HepG2 (cell line): ENCODE results near the gene IDUA. TPM values are rescaled to one million over a fixed set of nuclear protein-coding genes. Genes with fewer than 3 reads are reported as not detected.
A peak's percentile ranks its signal among the peaks of the same experiment; 100 is the strongest.

ENCODE experiments used
- ATF1 ChIP-seq: IDR thresholded peaks from 2 replicates; pipeline ENCODE4 v1.6.1; 2016; ENCODE audit warnings: mild to moderate bottlenecking, control low read depth
- DR1 ChIP-seq: sonication (generic); formaldehyde crosslinking; IDR thresholded peaks from 2 replicates; pipeline ENCODE4 v1.8.0; 2021; ENCODE audit warnings: mild to moderate bottlenecking, missing genetic modification reagents, inconsistent platforms
- HNF4A ChIP-seq: sonication (generic); formaldehyde crosslinking; IDR thresholded peaks from 2 replicates; pipeline ENCODE4 v1.4.0; 2020; ENCODE audit warnings: missing genetic modification reagents
- IKZF1 ChIP-seq: fragments of 450-650 bp; IDR thresholded peaks from 2 replicates; pipeline ENCODE4 v1.7.1; 2016
- SCMH1 ChIP-seq: sonication (generic); formaldehyde crosslinking; IDR thresholded peaks from 2 replicates; pipeline ENCODE4 v1.9.0; 2021; ENCODE audit warnings: missing genetic modification reagents, mild to moderate bottlenecking, borderline replicate concordance
- ZNF407 ChIP-seq: sonication (generic); formaldehyde crosslinking; IDR thresholded peaks from one replicate; pipeline ENCODE4 v1.5.1; 2020; ENCODE audit warnings: mild to moderate bottlenecking, missing genetic modification reagents; ENCODE audit errors: not compliant biosample characterization
- ZNF563 ChIP-seq: sonication (generic); formaldehyde crosslinking; IDR thresholded peaks from 2 replicates; pipeline ENCODE4 v1.8.0; 2022; ENCODE audit warnings: mild to moderate bottlenecking, moderate library complexity, missing genetic modification reagents
- polyA plus RNA-seq, 8 experiments: library from polyadenylated mRNA; depleted of rRNA in 3 of 8; stranded (reverse) in 7 of 8; unstranded in 1 of 8; fragments of >200 nt; fragmentation: Illumina TruSeq in 4 of 8; extraction: Trizol in 4 of 8; gene quantifications; 2 replicates each; pipeline versions ENCODE4 v1.2.1 to v1.2.3, GENCODE V29; 2011 to 2016; ENCODE audit warnings: low read depth in 4 of 8, missing spikeins in 1 of 8, mixed read lengths in 1 of 8; ENCODE audit not compliant: insufficient read depth in 1 of 8
- total RNA-seq, 5 experiments: library from RNA; depleted of rRNA; stranded (reverse); fragments of >200 nt; fragmentation: Illumina TruSeq; extraction: Trizol; gene quantifications; 2 replicates each; pipeline ENCODE4 v1.2.3, GENCODE V29; 2016; ENCODE audit warnings: low read depth in 1 of 5
- TF ChIP-seq, protein P1 (sequence below), 2 experiments: sonication (generic) in 1 of 2; formaldehyde crosslinking in 1 of 2; IDR thresholded peaks; 2 replicates each; pipeline versions ENCODE4 v1.6.1 to v1.9.0; 2014 to 2022; ENCODE audit warnings: antibody characterized with exemption in 1 of 2, borderline replicate concordance in 1 of 2, inconsistent platforms in 1 of 2, low read depth in 1 of 2, missing genetic modification reagents in 1 of 2
- TF ChIP-seq, protein P2 (sequence below): sonication (generic); formaldehyde crosslinking; IDR thresholded peaks from 2 replicates; pipeline ENCODE4 v1.5.0; 2020; ENCODE audit warnings: mild to moderate bottlenecking, missing genetic modification reagents

The IDUA gene
- total and polyA plus RNA-seq, 2 of the 13 experiments (the other 11 are each of a cell fraction or from before 2014, with no cell fraction given) = 0.77 to 1.0 TPM

- TF ChIP-seq, protein P1, sequence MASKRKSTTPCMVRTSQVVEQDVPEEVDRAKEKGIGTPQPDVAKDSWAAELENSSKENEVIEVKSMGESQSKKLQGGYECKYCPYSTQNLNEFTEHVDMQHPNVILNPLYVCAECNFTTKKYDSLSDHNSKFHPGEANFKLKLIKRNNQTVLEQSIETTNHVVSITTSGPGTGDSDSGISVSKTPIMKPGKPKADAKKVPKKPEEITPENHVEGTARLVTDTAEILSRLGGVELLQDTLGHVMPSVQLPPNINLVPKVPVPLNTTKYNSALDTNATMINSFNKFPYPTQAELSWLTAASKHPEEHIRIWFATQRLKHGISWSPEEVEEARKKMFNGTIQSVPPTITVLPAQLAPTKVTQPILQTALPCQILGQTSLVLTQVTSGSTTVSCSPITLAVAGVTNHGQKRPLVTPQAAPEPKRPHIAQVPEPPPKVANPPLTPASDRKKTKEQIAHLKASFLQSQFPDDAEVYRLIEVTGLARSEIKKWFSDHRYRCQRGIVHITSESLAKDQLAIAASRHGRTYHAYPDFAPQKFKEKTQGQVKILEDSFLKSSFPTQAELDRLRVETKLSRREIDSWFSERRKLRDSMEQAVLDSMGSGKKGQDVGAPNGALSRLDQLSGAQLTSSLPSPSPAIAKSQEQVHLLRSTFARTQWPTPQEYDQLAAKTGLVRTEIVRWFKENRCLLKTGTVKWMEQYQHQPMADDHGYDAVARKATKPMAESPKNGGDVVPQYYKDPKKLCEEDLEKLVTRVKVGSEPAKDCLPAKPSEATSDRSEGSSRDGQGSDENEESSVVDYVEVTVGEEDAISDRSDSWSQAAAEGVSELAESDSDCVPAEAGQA (IDR thresholded peaks at IDR 0.05; ENCODE audit: low read depth) = no peak
- TF ChIP-seq, protein P1 (CRISPR knock-in tag; IDR thresholded peaks at IDR 0.05; ENCODE audit: borderline replicate concordance) = no peak; the same call in 1 of the 2 replicates
- TF ChIP-seq SCMH1 (no peak), DR1 (CRISPR knock-in tag) (peak; percentile 45; the same call in 1 of the 2 replicates), IKZF1 (no peak), ZNF563 (CRISPR knock-in tag) (peak; percentile 88; the same call in 1 of the 2 replicates), ZNF407 (no peak), ATF1 (CRISPR knock-in tag) (no peak), HNF4A (0 out of 2 replicates have a peak, but pooled peaks have one; percentile 6)
- TF ChIP-seq, protein P2, sequence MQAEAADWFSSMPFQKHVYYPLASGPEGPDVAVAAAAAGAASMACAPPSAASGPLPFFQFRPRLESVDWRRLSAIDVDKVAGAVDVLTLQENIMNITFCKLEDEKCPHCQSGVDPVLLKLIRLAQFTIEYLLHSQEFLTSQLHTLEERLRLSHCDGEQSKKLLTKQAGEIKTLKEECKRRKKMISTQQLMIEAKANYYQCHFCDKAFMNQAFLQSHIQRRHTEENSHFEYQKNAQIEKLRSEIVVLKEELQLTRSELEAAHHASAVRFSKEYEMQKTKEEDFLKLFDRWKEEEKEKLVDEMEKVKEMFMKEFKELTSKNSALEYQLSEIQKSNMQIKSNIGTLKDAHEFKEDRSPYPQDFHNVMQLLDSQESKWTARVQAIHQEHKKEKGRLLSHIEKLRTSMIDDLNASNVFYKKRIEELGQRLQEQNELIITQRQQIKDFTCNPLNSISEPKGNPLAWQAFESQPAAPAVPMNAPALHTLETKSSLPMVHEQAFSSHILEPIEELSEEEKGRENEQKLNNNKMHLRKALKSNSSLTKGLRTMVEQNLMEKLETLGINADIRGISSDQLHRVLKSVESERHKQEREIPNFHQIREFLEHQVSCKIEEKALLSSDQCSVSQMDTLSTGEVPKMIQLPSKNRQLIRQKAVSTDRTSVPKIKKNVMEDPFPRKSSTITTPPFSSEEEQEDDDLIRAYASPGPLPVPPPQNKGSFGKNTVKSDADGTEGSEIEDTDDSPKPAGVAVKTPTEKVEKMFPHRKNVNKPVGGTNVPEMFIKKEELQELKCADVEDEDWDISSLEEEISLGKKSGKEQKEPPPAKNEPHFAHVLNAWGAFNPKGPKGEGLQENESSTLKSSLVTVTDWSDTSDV (CRISPR knock-in tag) = peak; percentile 38; the same call in 1 of the 2 replicates
Measured at GRCh38 chr4:986879-987623, at the start of gene IDUA (continued).
